ENCODE data around the gene KLHL7. TPM values are rescaled to one million over a fixed set of nuclear protein-coding genes. Genes with fewer than 3 reads are reported as not detected.

The KLHL7 gene
- total RNA-seq, 1 experiment from 2014 or later, result 46.3 TPM

- Histone ChIP-seq H3F3A (ENCODE audit: insufficient read depth, low read depth) (peaks cover 7% of the 10 kb centered on the region; the same call in 1 of the 2 replicates), H4K20me1 (ENCODE audit: insufficient read depth) (no peaks in the 10 kb centered on the region), H3K4me2 (no peak overlapping the region), H3K9me2 (ENCODE audit: insufficient read depth) (no peaks in the 10 kb centered on the region), H3K36me3 (ENCODE audit: low read depth) (peaks cover 2% of the 10 kb centered on the region; the same call in 1 of the 2 replicates), H3K4me1 (replicated peaks; ENCODE audit: insufficient read depth) (no peaks in the 10 kb centered on the region), H3K79me2 (ENCODE audit: low read depth) (no peaks in the 10 kb centered on the region), H3K27ac (no peak overlapping the region), H2AFZ (no peak overlapping the region), H3K4me3 (no peak overlapping the region), H3K27me3 (ENCODE audit: insufficient read depth, low read depth) (no peaks in the 10 kb centered on the region), H3K9me3 (ENCODE audit: insufficient read depth, low read depth) (no peaks in the 10 kb centered on the region)
- BruUV-seq (replicated peaks), result no TSS peak
- DNase-seq, result no peak
- POLR2A ChIA-PET (ENCODE audit: unreplicated experiment), result interaction anchor here (0.7 kb wide), 1 partner anchor 110 kb away, joined by 5 read pairs; no protein-coding TSS in a partner anchor
- CTCF ChIA-PET, result no interaction called here
- intact Hi-C loops (cut with micrococcal nuclease; ENCODE audit: unreplicated experiment), result no loop called here
- TF ChIP-seq CTCF (conservative IDR thresholded peaks at IDR 0.05), result no peak
- no peak for TF ChIP-seq EZH2 (IDR thresholded peaks at IDR 0.05; ENCODE audit: low read depth)
Measured at GRCh38 chr7:23205909-23206767, 100.6 kb downstream of the KLHL7 start.

- Histone ChIP-seq H3K79me2 (ENCODE audit: low read depth) (no peaks in the 10 kb centered on the region), H3K9me3 (ENCODE audit: insufficient read depth, low read depth) (no peaks in the 10 kb centered on the region), H3K4me1 (replicated peaks; ENCODE audit: insufficient read depth) (no peaks in the 10 kb centered on the region), H3K9me2 (ENCODE audit: insufficient read depth) (no peaks in the 10 kb centered on the region), H2AFZ (no peak overlapping the region), H3K4me2 (no peak overlapping the region), H3F3A (ENCODE audit: insufficient read depth, low read depth) (peaks cover 6% of the 10 kb centered on the region; the same call in 1 of the 2 replicates), H3K36me3 (ENCODE audit: low read depth) (no peaks in the 10 kb centered on the region), H3K4me3 (no peak overlapping the region), H4K20me1 (ENCODE audit: insufficient read depth) (no peaks in the 10 kb centered on the region), H3K27ac (no peak overlapping the region), H3K27me3 (ENCODE audit: insufficient read depth, low read depth) (no peaks in the 10 kb centered on the region)
- POLR2A ChIA-PET (ENCODE audit: unreplicated experiment), result interaction anchor here (0.7 kb wide), 1 partner anchor 110 kb away, joined by 5 read pairs; no protein-coding TSS in a partner anchor
- no peak for DNase-seq
- TF ChIP-seq EZH2 (IDR thresholded peaks at IDR 0.05; ENCODE audit: low read depth) (no peak), CTCF (conservative IDR thresholded peaks at IDR 0.05) (no peak)
- intact Hi-C loops (cut with micrococcal nuclease; ENCODE audit: unreplicated experiment), result no loop called here
- BruUV-seq (replicated peaks), result no TSS peak
- CTCF ChIA-PET, result no interaction called here
Measured at GRCh38 chr7:23207021-23207420, 101.4 kb downstream of the KLHL7 start.

GRCh38 chr7:23207884-23208283 lies 102.3 kb downstream of the KLHL7 start:
- BruUV-seq (replicated peaks), result no TSS peak
- Histone ChIP-seq H3K4me3 (no peak overlapping the region), H3K4me2 (no peak overlapping the region), H4K20me1 (ENCODE audit: insufficient read depth) (no peaks in the 10 kb centered on the region), H3K27me3 (ENCODE audit: insufficient read depth, low read depth) (no peaks in the 10 kb centered on the region), H3K27ac (no peak overlapping the region), H3K9me3 (ENCODE audit: insufficient read depth, low read depth) (no peaks in the 10 kb centered on the region), H2AFZ (no peak overlapping the region), H3K36me3 (ENCODE audit: low read depth) (no peaks in the 10 kb centered on the region), H3K4me1 (replicated peaks; ENCODE audit: insufficient read depth) (no peaks in the 10 kb centered on the region), H3K79me2 (ENCODE audit: low read depth) (no peaks in the 10 kb centered on the region), H3F3A (ENCODE audit: insufficient read depth, low read depth) (peaks cover 3% of the 10 kb centered on the region; the same call in 1 of the 2 replicates), H3K9me2 (ENCODE audit: insufficient read depth) (no peaks in the 10 kb centered on the region)
- ChIA-PET POLR2A (ENCODE audit: unreplicated experiment) (no interaction called here), CTCF (no interaction called here)
- intact Hi-C loops (cut with micrococcal nuclease; ENCODE audit: unreplicated experiment), result no loop called here
- TF ChIP-seq EZH2 (IDR thresholded peaks at IDR 0.05; ENCODE audit: low read depth) (no peak), CTCF (conservative IDR thresholded peaks at IDR 0.05) (no peak)
- DNase-seq, result no peak
